ENCODE data around the gene N4BP2L2. TPM values are rescaled to one million over a fixed set of nuclear protein-coding genes. Genes with fewer than 3 reads are reported as not detected.

N4BP2L2 gene
- total and polyA plus RNA-seq, 2 of the 13 experiments (the other 11 are each of a cell fraction or from before 2014, with no cell fraction given) = 58.9 to 81.2 TPM

GRCh38 chr13:32491028-32491427 lies 47.6 kb downstream of the N4BP2L2 start:
- Histone ChIP-seq H3K9ac (ENCODE audit: insufficient read depth, low read depth, low read length) (no peak overlapping the region), H3K36me3 (replicated peaks in 1 of 2; ENCODE audit: control insufficient read depth in 1 of 2, insufficient read depth in 2 of 2, low read length in 2 of 2) (no peaks in the 10 kb centered on the region), H3K9me3 (ENCODE audit: low read length) (no peaks in the 10 kb centered on the region), H2AFZ (ENCODE audit: low read length) (no peak overlapping the region), H3K4me1 (ENCODE audit: insufficient read depth, low read length) (peaks cover 6% of the 10 kb centered on the region; the same call in 1 of the 2 replicates), H3K4me3 (replicated peaks in 1 of 3; ENCODE audit: insufficient read depth in 1 of 3, low read depth in 2 of 3, low read length in 3 of 3) (no peak overlapping the region), H3K27ac (ENCODE audit: extremely low read length, insufficient read depth, low read length) (no peak overlapping the region), H4K20me1 (ENCODE audit: insufficient read depth, low read length) (no peaks in the 10 kb centered on the region), H3K27me3 (ENCODE audit: control insufficient read depth in 1 of 2, insufficient read depth in 2 of 2, low read length in 2 of 2) (no peaks in the 10 kb centered on the region), H3K79me2 (ENCODE audit: insufficient read depth, low read length) (no peaks in the 10 kb centered on the region), H3K4me2 (ENCODE audit: low read depth, low read length) (no peak overlapping the region)
- intact Hi-C loops (cut with micrococcal nuclease; ENCODE audit: unreplicated experiment) = no loop called here
- TF ChIP-seq ZNF317 (CRISPR knock-in tag; IDR thresholded peaks at IDR 0.05) (no peak), GABPB1 (CRISPR knock-in tag; IDR thresholded peaks at IDR 0.05) (no peak), ZXDC (CRISPR knock-in tag; IDR thresholded peaks at IDR 0.05) (no peak), ZBTB33 (CRISPR knock-in tag; IDR thresholded peaks at IDR 0.05) (no peak), KLF15 (CRISPR knock-in tag; IDR thresholded peaks at IDR 0.05; ENCODE audit: borderline replicate concordance) (no peak)
- DNase-seq (ENCODE audit: low spot score) = no peak
- CTCF ChIA-PET (ENCODE audit: low intra/inter-chr PET ratio, low total read pairs) = no interaction called here
- no peak for FAIRE-seq
- in situ Hi-C loops (cut with HindIII; ENCODE audit: extremely low pct_ligation_motif_present, low pct_unique_long_range_greater_than_20kb) = no loop called here
- no TSS peak for BruUV-seq (replicated peaks)
- 97% methylated on average over 1 of the region's 1 CpG for WGBS (ENCODE audit: low lambda C conversion rate)
- ATAC-seq = no peak
- POLR2A ChIA-PET = no interaction called here
